Stimulated activated CD8-positive, alpha-beta memory T cell treated with anti-CD3 and anti-CD28 coated beads, Interleukin-2, amount 100 ng/mL, for 1 hour (primary cell): ENCODE measurements around the gene AP1B1.
"Not testable (repeated sequence)": the region's sequence is repeated elsewhere in the genome, so short reads cannot be mapped to it uniquely, and the experiment has no call there.

Experiments
- DNase-seq, 2 donors: peaks; one replicate each; pipeline ENCODE4 v3.0.0-alpha.2; 2020; ENCODE audit warnings: low read depth in 2 of 2

AP1B1 gene

DNA sequence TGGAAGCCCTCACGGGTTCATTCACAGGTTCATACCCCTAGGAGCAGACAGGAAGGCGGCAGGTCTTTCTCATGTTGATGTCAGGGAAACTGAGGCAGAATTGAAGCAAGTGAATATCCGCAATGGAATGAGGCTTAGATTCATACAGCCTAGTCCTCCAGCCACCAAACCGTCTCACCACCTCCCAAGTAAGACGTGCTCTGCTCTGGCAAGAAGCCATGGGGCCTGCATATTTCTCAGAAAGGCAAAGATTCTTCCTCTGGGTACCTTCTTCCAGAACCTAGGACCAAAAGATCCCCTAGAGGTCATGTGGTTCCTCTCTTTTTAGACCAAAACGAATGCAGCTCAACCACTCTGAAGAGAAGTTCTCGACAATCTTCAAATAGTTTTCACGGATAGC, 1.7 kb downstream of the AP1B1 start:
- no peak for DNase-seq

DNA sequence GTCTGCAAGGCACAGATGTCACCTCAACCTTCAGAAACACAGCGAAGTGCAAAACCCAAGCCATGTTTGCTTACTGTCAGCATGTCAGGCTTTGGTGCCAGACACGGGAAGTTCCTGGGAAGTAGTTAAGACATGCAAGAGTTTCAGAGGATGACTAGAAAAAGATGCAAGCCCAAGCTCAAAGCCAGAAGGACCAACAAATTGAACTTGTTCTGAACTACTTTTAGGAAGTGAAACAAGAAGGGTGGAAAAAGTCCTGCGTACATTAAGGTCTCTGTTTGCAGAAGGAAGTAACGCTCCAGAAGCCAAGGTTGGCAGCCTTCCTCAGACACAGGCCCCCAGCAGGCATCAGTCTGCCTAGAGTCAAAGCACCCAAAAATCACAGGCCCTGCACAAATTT, 2.6 kb downstream of the AP1B1 start:
- DNase-seq = no peak

DNA sequence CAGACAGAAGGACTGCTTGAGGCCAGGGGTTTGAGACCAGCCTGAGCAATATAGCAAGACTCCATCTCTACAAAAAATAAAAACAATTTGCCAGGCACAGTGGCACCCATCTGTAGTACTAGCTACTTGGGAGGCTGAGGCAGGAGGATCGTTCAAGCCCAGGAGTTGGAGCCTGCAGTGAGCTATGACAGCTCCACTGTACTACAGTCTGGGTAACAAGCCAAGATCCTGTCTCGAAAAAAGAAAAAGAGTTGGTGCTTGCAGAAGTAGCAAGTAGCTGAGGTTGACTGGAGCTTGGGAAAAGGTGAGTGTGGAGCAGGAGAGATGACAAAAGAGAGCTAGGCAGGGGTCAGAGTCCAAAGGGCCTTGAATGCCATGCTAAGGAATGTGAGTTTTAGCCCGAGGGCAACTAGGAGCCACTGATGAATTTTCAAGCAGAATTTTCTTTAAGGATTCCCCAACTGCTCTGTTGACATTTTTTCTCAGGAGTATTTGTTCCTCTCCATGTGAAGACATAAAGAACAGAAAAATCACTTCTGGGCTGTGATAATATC, 3.1 kb downstream of the AP1B1 start:
- DNase-seq = no peak

- no peak for DNase-seq
Observed at GRCh38 chr22:29383740-29384139, 4.6 kb downstream of the AP1B1 start.

GRCh38 chr22:29382580-29383302, 5.6 kb downstream of the AP1B1 start:
- DNase-seq = no peak

GRCh38 chr22:29380856-29381255, 7.5 kb downstream of the AP1B1 start:
- no peak for DNase-seq

DNA sequence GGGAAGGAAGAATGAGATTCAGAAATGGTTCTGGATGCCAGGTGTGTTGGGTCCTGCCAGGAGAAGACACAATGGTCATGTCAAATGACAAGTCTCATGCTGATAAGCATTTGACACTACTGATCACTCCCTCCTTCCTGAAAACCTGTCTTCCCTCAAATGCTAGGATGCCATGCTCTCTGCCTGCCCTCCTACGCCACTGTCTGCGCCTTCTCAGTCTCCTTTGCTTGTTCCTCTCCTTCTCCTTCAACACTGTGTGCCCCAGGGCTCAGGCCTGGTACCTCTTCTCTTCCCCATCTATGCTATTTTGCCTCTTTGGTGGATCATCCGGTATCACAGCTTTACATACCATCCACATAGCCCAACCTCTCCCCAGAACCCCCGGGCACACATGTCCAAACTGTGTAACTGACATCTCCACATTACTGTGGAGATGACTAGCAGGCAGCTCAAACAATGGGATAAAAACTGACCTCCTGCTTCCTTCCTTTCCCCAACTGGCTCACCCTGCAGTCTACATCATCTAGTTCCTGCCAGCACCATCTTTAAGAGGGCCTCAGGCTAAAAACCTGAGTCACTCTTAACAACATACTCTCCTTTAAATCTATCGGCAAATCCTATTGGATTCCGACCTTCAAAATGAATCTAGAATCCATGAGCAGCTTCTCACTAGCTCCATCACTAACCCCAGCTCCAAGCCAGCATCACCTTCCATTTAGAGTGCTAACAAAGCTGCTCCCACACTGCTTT, 8.2 kb downstream of the AP1B1 start:
- no peak for DNase-seq

DNA sequence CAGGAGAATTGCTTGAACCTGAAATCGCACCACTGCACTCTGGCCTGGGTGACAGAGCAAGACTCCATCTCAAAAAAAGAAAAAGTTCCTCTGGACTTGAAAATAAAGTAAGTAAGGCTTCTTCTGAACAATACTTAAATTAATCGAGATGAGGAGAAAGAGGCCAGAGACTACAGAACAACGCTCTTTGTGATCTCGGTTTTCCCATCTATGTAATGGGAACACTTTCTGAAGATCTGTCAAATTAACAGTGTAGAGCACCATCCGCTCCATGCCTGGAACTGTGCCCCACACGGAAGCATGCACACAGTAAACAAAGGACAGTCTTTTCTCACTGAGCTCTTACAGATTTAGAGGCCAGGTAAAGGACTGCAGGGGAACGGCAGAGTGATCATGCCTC, 9.1 kb downstream of the AP1B1 start:
- no peak for DNase-seq

DNA sequence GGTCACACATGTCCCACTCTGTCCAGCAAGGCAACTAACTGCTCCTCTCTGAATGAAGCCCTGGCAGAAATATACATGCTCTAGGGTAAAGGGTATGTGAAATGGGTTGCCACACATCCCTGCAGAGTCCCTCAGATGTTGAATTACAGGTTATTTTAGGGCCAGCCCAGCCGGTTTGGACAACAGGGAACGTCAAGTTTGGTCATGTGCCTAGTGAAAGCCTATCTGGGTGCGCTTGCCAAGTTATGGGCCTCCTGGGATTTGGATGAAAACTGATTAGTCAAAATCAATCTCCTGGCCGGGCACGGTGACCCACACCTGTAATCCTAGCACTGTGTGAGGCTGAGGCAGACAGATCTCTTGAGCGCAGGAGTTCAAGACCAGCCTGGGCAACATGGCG, 10.4 kb downstream of the AP1B1 start:
- no peak for DNase-seq

DNA sequence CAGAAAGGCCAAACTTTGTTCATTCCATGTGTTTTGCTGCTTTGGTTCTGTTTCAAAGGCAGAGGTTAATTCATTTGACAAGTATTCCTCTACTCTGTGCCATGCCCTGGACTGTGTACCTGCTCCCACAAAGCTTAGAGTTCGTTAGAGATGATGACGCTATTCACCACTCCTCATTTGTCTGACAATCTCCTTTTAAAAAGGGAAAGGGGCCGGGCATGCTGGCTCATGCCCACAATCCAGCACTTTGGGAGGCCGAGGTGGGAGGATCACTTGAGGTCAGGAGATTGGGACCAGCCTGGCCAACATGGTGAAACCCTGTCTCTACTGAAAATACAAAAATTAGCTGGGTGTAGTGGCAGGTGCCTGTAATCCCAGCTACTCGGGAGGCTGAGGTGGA, 11.7 kb downstream of the AP1B1 start:
- DNase-seq = not testable (repeated sequence)

- no peak for DNase-seq
Observed at GRCh38 chr22:29375398-29376076, 12.8 kb downstream of the AP1B1 start.

DNA sequence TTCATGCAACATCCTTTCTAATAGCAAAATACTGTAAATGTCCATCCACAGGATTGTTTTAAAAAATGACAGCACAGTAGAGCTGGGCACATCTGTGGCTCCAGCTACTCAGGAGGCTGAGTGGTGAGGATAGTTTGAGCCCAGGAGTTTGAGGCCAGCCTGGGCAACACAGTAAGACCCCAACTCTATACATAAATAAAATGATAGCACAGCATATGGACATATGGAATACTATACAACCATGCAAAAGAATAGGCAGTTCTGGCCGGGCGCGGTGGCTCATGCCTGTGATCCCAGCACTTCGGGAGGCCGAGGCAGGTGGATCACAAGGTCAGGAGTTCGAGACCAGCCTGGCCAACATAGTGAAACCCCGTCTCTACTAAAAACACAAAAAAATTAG, 13.6 kb downstream of the AP1B1 start:
- DNase-seq = not testable (repeated sequence)

GRCh38 chr22:29374401-29374800, 14.0 kb downstream of the AP1B1 start:
- no peak for DNase-seq

GRCh38 chr22:29370537-29370936, 17.8 kb downstream of the AP1B1 start:
- DNase-seq = no peak

- DNase-seq = no peak
Observed at GRCh38 chr22:29369460-29369859, 18.9 kb downstream of the AP1B1 start.

GRCh38 chr22:29359469-29359868, 28.9 kb downstream of the AP1B1 start:
- no peak for DNase-seq

DNA sequence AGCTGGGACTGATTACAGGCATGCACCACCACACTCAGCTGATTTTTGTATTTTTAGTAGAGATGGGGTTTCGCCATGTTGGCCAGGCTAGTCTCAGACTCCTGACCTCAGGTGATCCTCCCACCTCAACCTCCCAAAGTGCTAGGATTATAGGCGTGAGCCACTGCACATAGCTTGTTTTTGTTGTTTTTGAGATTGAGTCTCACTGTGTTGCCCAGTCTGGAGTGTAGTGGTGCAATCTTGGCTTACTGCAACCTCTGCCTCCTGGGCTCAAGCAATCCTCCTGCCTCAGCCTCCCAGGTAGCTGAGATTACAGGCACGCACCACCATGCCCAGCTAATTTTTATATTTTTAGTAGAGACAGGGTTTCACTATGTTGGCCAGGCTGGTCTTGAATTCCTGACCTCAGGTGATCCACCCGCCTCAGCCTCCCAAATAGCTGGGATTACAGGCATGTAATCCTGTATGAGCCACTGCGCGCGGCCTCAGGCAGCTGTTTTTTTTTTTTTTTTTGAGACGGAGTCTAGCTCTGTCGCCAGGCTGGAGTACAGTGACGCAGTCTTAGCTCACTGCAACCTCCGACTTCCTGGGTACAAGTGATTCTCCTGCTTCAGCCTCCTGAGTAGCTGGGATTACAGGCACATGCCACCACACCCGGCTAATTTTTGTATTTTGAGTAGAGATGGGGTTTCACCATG, 31.0 kb downstream of the AP1B1 start:
- DNase-seq = not testable (repeated sequence)

GRCh38 chr22:29353860-29354259, 34.5 kb downstream of the AP1B1 start:
- DNase-seq = no peak

DNA sequence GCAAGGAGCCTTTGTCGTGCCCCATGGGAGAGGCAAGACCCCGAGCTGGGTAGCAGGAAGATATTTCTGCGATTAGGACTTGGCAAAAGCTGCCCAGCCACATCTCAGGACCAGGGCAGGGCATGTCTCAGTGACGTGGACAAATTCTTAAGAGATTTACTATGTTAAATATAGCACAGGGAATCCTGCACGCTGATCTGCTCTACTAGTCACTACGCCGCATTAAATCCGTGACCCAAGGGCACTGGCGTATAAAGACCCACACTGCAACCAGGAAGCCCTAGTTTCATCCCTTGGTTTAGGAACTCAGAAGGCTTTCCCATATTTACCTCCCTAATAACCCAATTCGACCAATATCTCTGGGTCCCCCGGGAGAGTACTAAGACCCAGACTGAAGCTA, 35.1 kb downstream of the AP1B1 start:
- DNase-seq = no peak

GRCh38 chr22:29352778-29353177, 35.6 kb downstream of the AP1B1 start:
- no peak for DNase-seq

GRCh38 chr22:29351891-29352290, 36.5 kb downstream of the AP1B1 start:
- no peak for DNase-seq

GRCh38 chr22:29351042-29351441, 37.3 kb downstream of the AP1B1 start:
- DNase-seq = no peak
